K562 (cell line): ENCODE measurements around the gene ROPN1B. TPM values are rescaled to one million over a fixed set of nuclear protein-coding genes. Genes with fewer than 3 reads are reported as not detected.
A peak's percentile ranks its signal among the peaks of the same experiment; 100 is the strongest.
"Not testable (repeated sequence)": the region's sequence is repeated elsewhere in the genome, so short reads cannot be mapped to it uniquely, and the experiment has no call there.

ENCODE experiments used
- ATAC-seq: fragments of 200-7000 bp; cut with Tn5 transposase; 3 replicates; pipeline ENCODE4 v1.9.1; 2020; ENCODE audit warnings: moderate library complexity
- BruUV-seq: library from RNA; stranded (reverse); fragments of 400-500 nt; replicated peaks from 2 replicates; lab custom pipeline; 2021; lab: Mats Ljungman, UMichigan
- CTCF ChIA-PET: fragments of 300-600 bp; formaldehyde crosslinking; extraction: SDS; loops from one replicate; lab custom pipeline; 2021; ENCODE audit warnings: low intra/inter-chr PET ratio; lab: Yijun Ruan, JAX
- POLR2A ChIA-PET: fragments of 300-600, 350-650 bp; sonication (Branson Sonifier 250); formaldehyde crosslinking; extraction: SDS; loops from one replicate; lab custom pipeline; 2021; ENCODE audit warnings: antibody characterized with exemption, inconsistent platforms; lab: Yijun Ruan, JAX
- DNase-seq, 4 experiments: peaks; one replicate each; pipeline versions ENCODE4 v3.0.0 to v3.0.0-alpha.2; 2011 to 2018; ENCODE audit warnings: low spot score in 3 of 4, mixed read lengths in 3 of 4; ENCODE audit errors: extremely low read depth in 1 of 4
- FAIRE-seq: peaks from 2 replicates; lab custom pipeline; 2011; peaks lifted over from hg19 to GRCh38; lab: Jason Lieb, UNC
- H2AFZ ChIP-seq: 2 replicates; pipeline ENCODE4 v1.6.0; 2011; ENCODE audit warnings: low read depth, low read length, control low read depth, inconsistent platforms
- H3K27ac ChIP-seq: fragments of 200-600 bp; 3 replicates; pipeline ENCODE4 v1.8.0; 2011; ENCODE audit warnings: low read depth, mild to moderate bottlenecking, control low read depth, inconsistent platforms, low read length, moderate library complexity, mixed read lengths; ENCODE audit errors: extremely low read depth
- H3K27me3 ChIP-seq, 2 experiments: fragments of 300-600 bp in 1 of 2; 2 replicates in 1 of 2; 3 replicates in 1 of 2; pipeline versions ENCODE4 v1.6.0 to v1.8.0; 2011; ENCODE audit warnings: inconsistent platforms in 2 of 2, low read length in 2 of 2, mild to moderate bottlenecking in 1 of 2, mixed read lengths in 1 of 2, moderate library complexity in 1 of 2; ENCODE audit not compliant: control insufficient read depth in 2 of 2, insufficient read depth in 2 of 2
- H3K36me3 ChIP-seq: fragments of 300-600 bp; 3 replicates; pipeline ENCODE4 v1.8.0; 2011; ENCODE audit warnings: mild to moderate bottlenecking, low read length, inconsistent platforms; ENCODE audit not compliant: control insufficient read depth, insufficient read depth
- H3K4me1 ChIP-seq, 2 experiments: fragments of 200-600 bp in 1 of 2; replicated peaks in 1 of 2; 2 replicates in 1 of 2; 3 replicates in 1 of 2; pipeline versions ENCODE4 v1.5.1 to v1.8.0; 2011; ENCODE audit warnings: inconsistent platforms in 2 of 2, low read length in 2 of 2, mild to moderate bottlenecking in 1 of 2, mixed read lengths in 1 of 2, moderate library complexity in 1 of 2; ENCODE audit not compliant: control insufficient read depth in 2 of 2, insufficient read depth in 2 of 2
- H3K4me2 ChIP-seq: 2 replicates; pipeline ENCODE4 v1.6.1; 2011; ENCODE audit warnings: low read length, control low read depth, inconsistent platforms, mixed read lengths; ENCODE audit not compliant: insufficient read depth
- H3K4me3 ChIP-seq: fragments of 200-600 bp; sonication (generic), shearing (Covaris generic); 2 replicates; pipeline ENCODE4 v1.5.1; 2016; ENCODE audit warnings: control low read depth, inconsistent platforms
- H3K79me2 ChIP-seq: fragments of 200-600 bp; 3 replicates; pipeline ENCODE4 v1.8.0; 2011; ENCODE audit warnings: low read length, inconsistent platforms; ENCODE audit not compliant: control insufficient read depth, insufficient read depth
- H3K9ac ChIP-seq, 2 experiments: 2 replicates each; pipeline versions ENCODE4 v1.6.0 to v1.6.1; 2011; ENCODE audit warnings: low read depth in 2 of 2, low read length in 2 of 2, control low read depth in 1 of 2, inconsistent platforms in 1 of 2, mild to moderate bottlenecking in 1 of 2, mixed read lengths in 1 of 2; ENCODE audit not compliant: insufficient read depth in 1 of 2
- H3K9me1 ChIP-seq: one replicate; pipeline ENCODE4 v1.6.0; 2011; ENCODE audit warnings: inconsistent platforms, mild to moderate bottlenecking, low read length, moderate library complexity; ENCODE audit not compliant: control insufficient read depth, insufficient read depth
- H3K9me3 ChIP-seq: replicated peaks from 2 replicates; pipeline ENCODE4 v1.5.1; 2011; ENCODE audit warnings: low read depth, low read length, inconsistent platforms; ENCODE audit not compliant: control insufficient read depth, insufficient read depth
- H4K20me1 ChIP-seq: replicated peaks from 2 replicates; pipeline ENCODE4 v1.6.1; 2011; ENCODE audit warnings: low read length, inconsistent platforms, mixed read lengths; ENCODE audit not compliant: control insufficient read depth, insufficient read depth
- RAD21 ChIP-seq, 2 experiments: fragments of 250-450 bp in 1 of 2; fragments of 450-650 bp in 1 of 2; sonication (Bioruptor Pico) in 1 of 2; formaldehyde crosslinking in 1 of 2; IDR thresholded peaks in 1 of 2; conservative IDR thresholded peaks in 1 of 2; 2 replicates each; pipeline versions ENCODE4 v1.4.0 to v1.8.0; 2020 to 2022; ENCODE audit warnings: mild to moderate bottlenecking in 2 of 2, moderate library complexity in 1 of 2
- WGBS: fragments of 100-300 bp; shearing (Covaris generic); methylation state at CpG from one replicate; pipeline ENCODE4 v1.1.6; 2016; ENCODE audit warnings: low coverage, mixed read lengths; ENCODE audit not compliant: insufficient coverage; ENCODE audit errors: missing lambda C conversion rate; 5-methylcytosine and 5-hydroxymethylcytosine counted together
- in situ Hi-C: fragments of 300-500 bp; cut with MboI; formaldehyde crosslinking; loops from 4 replicates; pipeline ENCODE4 v1.15.0; 2018; ENCODE audit warnings: inconsistent platforms, mixed read lengths
- intact Hi-C: fragments of 100-400 bp; cut with micrococcal nuclease; formaldehyde crosslinking; loops from 2 replicates; pipeline ENCODE4 v1.14.2; 2022
- polyA plus RNA-seq, 8 experiments: library from polyadenylated mRNA; depleted of rRNA in 4 of 8; stranded (reverse) in 5 of 8; unstranded in 3 of 8; fragments of >200 nt; fragmentation: Nextera tagmentation in 2 of 8; fragmentation: Illumina TruSeq in 1 of 8; extraction: Ambion mirVana in 2 of 8; extraction: Trizol in 1 of 8; gene quantifications; 2 replicates each; pipeline versions ENCODE4 v1.2.1 to v1.2.3, GENCODE V29; 2011 to 2014; ENCODE audit warnings: inconsistent platforms in 1 of 8, missing spikeins in 1 of 8
- total RNA-seq, 7 experiments: library from RNA; depleted of rRNA in 6 of 7; stranded (reverse); fragments of >200 nt in 6 of 7; fragmentation: Illumina TruSeq in 2 of 7; extraction: Trizol in 2 of 7; gene quantifications; 2 replicates each; pipeline versions ENCODE4 v1.2.1 to v1.2.3, GENCODE V29; 2011 to 2021; ENCODE audit warnings: low replicate concordance in 1 of 7
- TF ChIP-seq, protein P1 (sequence below), 3 experiments: IDR thresholded peaks in 2 of 3; conservative IDR thresholded peaks in 1 of 3; 2 replicates each; pipeline ENCODE4 v1.5.1; 2011 to 2012; ENCODE audit warnings: low read length in 3 of 3, mild to moderate bottlenecking in 3 of 3, control low read depth in 2 of 3, improper control_type of control experiment in 1 of 3, inconsistent platforms in 1 of 3, low read depth in 1 of 3, mixed read lengths in 1 of 3, moderate library complexity in 1 of 3; ENCODE audit not compliant: insufficient read depth in 2 of 3

The ROPN1B gene
- total and polyA plus RNA-seq, 9 of the 15 experiments (the other 6 are each of a cell fraction or from before 2014, with no cell fraction given): not detected

DNA sequence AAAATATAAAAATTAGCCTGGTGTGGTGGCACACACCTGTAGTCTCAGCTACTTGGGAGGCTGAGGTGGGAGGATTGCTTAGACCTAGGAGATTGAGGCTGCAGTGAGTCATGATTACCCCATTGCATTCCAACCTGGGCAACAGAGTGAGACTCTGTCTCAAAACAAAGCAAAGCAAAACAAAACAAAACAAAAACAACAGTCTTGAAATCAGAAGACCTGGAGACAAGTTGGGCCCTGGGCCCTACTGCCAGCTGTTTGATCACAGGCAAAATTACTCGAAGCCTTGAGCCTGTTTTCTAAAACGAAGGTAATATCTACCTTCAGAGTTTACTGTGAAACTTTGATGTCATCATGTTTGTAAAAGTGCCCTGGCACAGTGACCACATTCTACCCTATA is 857 bp upstream of the ROPN1B start:
- H3K79me2 ChIP-seq, H3K4me1 ChIP-seq, POLR2A ChIA-PET, H3K36me3 ChIP-seq, H3K4me2 ChIP-seq, ATAC-seq, H3K9me1 ChIP-seq, H3K9ac ChIP-seq, intact Hi-C loops, CTCF ChIA-PET, BruUV-seq, DNase-seq, H3K27ac ChIP-seq, H3K27me3 ChIP-seq, FAIRE-seq, H2AFZ ChIP-seq, H3K4me3 ChIP-seq, H3K9me3 ChIP-seq, H4K20me1 ChIP-seq: not testable (repeated sequence)
- 0% methylated on average over 2 of the region's 2 CpGs for WGBS
- in situ Hi-C loops: loop anchor here (5.0 kb wide), 1 partner anchor 1976 kb away; the partner anchor contains the start of gene ROPN1

DNA sequence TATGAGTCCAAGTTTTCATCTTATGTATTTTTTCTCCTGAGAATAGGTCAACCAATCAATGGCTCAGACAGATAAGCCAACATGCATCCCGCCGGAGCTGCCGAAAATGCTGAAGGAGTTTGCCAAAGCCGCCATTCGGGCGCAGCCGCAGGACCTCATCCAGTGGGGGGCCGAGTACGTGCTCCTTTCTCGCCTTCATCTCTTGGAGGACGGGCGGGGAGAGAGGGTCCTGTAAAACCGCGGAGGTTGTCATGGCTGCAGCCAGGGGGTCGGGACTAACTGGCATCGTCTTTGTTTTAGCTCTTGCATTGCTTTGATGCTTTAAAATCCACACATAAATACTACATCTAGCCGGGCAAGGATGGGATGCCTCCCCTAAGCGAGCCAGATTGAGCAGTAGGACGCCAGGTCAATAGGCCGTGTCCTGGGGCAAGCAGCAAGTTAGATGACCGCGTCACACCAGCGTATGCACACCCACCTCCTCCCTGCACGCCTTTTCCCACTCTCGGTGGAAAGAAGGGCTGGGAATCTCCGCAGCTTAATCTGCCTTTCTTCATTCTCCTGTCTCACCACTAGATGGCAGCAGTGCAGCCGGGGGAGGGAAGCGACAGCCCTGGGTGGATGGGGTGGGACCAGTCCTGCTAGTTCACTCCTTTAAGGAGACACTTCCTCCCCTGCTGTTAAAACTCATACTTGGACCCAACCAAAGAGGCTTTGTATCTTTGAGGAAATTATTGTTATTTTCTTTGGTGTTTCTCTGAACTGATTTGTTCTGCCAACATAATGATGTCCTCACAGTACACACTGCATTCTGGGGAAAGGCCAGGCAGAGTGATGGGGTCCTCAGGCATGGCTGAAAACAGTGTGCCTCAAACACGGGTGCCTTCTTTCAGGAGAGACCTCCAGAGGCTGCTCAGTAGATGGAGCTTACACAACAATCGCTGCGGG is 3.3 kb downstream of the ROPN1B start:
- H3K4me3 ChIP-seq, H3K36me3 ChIP-seq, H3K4me2 ChIP-seq, H3K27ac ChIP-seq, H2AFZ ChIP-seq, H3K9me1 ChIP-seq, H3K4me1 ChIP-seq, BruUV-seq, in situ Hi-C loops, H4K20me1 ChIP-seq, intact Hi-C loops, H3K79me2 ChIP-seq, H3K27me3 ChIP-seq, POLR2A ChIA-PET, H3K9ac ChIP-seq, H3K9me3 ChIP-seq: not testable (repeated sequence)
- CTCF ChIA-PET: interaction anchor here (0.7 kb wide), 1 partner anchor 160 kb away, joined by 3 read pairs; no protein-coding TSS in a partner anchor
- DNase-seq (peak in 1 of 4 experiments; percentile 5), FAIRE-seq (peak; percentile 94), ATAC-seq (peak; percentile 93)
- WGBS: 27% methylated on average over 10 of the region's 31 CpGs
- TF ChIP-seq, protein P1, sequence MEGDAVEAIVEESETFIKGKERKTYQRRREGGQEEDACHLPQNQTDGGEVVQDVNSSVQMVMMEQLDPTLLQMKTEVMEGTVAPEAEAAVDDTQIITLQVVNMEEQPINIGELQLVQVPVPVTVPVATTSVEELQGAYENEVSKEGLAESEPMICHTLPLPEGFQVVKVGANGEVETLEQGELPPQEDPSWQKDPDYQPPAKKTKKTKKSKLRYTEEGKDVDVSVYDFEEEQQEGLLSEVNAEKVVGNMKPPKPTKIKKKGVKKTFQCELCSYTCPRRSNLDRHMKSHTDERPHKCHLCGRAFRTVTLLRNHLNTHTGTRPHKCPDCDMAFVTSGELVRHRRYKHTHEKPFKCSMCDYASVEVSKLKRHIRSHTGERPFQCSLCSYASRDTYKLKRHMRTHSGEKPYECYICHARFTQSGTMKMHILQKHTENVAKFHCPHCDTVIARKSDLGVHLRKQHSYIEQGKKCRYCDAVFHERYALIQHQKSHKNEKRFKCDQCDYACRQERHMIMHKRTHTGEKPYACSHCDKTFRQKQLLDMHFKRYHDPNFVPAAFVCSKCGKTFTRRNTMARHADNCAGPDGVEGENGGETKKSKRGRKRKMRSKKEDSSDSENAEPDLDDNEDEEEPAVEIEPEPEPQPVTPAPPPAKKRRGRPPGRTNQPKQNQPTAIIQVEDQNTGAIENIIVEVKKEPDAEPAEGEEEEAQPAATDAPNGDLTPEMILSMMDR (IDR thresholded peaks at IDR 0.05 in 2 of 3, conservative IDR thresholded peaks at IDR 0.05 in 1 of 3; ENCODE audit: insufficient read depth in 2 of 3, low read depth in 1 of 3, low read length in 3 of 3): peak; percentile 37 to 60 (median 43); a peak in 5 of 6 replicates
- peak; percentile 25 to 51; a peak in 3 of 4 replicates for TF ChIP-seq RAD21 (CRISPR knock-in tag; conservative IDR thresholded peaks at IDR 0.05 in 1 of 2, IDR thresholded peaks at IDR 0.05 in 1 of 2)
